Esophagus squamous epithelium (tissue), 4 donors: ENCODE measurements around the gene PLEKHA5.

Experiments used
- POLR2A ChIP-seq, 4 donors: fragments of 450-650 bp; IDR thresholded peaks; one replicate each; pipeline ENCODE4 v1.6.1; 2017; ENCODE audit warnings: antibody characterized with exemption in 4 of 4, mild to moderate bottlenecking in 4 of 4, moderate library complexity in 3 of 4
- TF ChIP-seq, protein P1 (sequence below), 6 experiments: fragments of 450-650 bp in 4 of 6; fragments of 200-600 bp in 2 of 6; sonication (generic) in 2 of 6; IDR thresholded peaks; one replicate each; pipeline ENCODE4 v1.5.1; 2016 to 2019; ENCODE audit warnings: antibody characterized with exemption in 6 of 6, mild to moderate bottlenecking in 4 of 6, moderate library complexity in 4 of 6

DNA sequence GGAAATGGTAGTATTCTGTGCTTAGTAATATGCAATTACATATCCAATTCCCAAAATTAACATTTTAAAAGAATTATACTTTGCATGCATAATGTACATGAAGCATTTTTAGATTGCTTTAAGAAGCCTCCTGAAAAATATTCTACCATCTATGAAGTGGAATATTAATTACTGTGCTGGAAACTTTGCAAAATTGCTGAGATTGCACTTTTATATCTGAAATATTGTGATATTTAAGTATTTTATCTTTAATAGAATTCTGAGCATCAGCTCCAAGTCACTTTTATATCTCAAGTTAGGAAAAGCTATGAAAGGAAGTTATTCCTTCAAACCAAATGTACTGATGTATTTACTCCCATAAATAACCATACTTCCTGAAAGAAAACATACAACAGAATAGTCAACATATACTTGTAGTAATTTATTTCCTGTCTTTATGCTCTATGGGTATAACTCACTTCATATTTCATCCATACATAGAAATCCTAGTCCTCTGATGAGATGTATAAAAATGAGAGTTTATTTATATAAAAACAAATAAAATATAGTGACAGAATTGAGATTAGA is 152.7 kb downstream of the PLEKHA5 start:
- TF ChIP-seq, protein P1, sequence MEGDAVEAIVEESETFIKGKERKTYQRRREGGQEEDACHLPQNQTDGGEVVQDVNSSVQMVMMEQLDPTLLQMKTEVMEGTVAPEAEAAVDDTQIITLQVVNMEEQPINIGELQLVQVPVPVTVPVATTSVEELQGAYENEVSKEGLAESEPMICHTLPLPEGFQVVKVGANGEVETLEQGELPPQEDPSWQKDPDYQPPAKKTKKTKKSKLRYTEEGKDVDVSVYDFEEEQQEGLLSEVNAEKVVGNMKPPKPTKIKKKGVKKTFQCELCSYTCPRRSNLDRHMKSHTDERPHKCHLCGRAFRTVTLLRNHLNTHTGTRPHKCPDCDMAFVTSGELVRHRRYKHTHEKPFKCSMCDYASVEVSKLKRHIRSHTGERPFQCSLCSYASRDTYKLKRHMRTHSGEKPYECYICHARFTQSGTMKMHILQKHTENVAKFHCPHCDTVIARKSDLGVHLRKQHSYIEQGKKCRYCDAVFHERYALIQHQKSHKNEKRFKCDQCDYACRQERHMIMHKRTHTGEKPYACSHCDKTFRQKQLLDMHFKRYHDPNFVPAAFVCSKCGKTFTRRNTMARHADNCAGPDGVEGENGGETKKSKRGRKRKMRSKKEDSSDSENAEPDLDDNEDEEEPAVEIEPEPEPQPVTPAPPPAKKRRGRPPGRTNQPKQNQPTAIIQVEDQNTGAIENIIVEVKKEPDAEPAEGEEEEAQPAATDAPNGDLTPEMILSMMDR (IDR thresholded peaks at IDR 0.05): no peak
- TF ChIP-seq POLR2A (IDR thresholded peaks at IDR 0.05): no peak
